ENCODE data around the gene ATF4. TPM values are rescaled to one million over a fixed set of nuclear protein-coding genes. Genes with fewer than 3 reads are reported as not detected.
A peak's percentile ranks its signal among the peaks of the same experiment; 100 is the strongest.

ATF4 gene
- total and polyA plus RNA-seq, 2 of the 8 experiments (the other 6 are each of a cell fraction or from before 2014, with no cell fraction given) = 553 to 704 TPM

DNA sequence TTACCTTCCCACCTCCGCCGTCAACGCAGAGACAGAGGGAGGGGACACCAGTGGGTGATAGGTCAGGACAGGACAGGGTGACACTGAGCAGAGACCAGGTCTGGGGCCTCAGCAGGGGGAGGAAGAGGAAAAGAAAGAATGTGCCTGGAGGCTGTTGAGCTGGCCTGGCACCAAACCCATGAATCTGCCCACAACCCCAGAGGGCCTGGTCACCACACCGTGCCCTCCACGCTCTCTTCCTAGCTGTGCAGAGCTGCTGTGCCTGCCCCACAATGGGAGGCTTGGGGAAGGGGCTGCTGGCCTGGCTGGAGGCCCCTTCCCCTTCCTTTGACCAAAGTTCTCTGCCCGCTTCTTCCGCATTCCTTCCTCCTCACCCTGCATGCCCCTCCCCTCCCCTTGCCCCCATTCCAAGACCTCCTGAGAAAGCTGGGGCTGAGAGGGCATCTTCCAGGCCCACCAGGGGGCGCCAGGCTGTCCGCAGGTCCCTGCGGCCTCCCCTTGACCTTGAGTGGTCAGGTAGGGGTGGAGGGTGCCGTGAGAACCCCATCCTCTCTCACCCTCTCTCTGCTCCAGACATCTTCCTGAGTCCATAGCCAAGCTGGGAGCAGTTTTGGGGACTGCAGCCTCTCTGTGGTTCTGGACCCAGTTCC is 39.2 kb downstream of the ATF4 start:
- Histone ChIP-seq H3K27ac (ENCODE audit: low read depth, low read length) (no peak overlapping the region), H2AK5ac (ENCODE audit: low read depth, low read length) (no peak overlapping the region), H3K4ac (replicated peaks; ENCODE audit: insufficient read length, low read depth, low read length) (no peak overlapping the region), H3K23ac (ENCODE audit: insufficient read length) (no peak overlapping the region), H2BK20ac (ENCODE audit: low read length) (0 out of 2 replicates have a peak overlapping the region, but pooled peaks have one; percentile 43), H3K4me2 (ENCODE audit: insufficient read depth in 1 of 2, low read depth in 2 of 2, low read length in 2 of 2) (no peak overlapping the region; a peak in 2 of 4 replicates), H2BK5ac (ENCODE audit: low read depth, low read length) (peak overlapping the region; percentile 6; the same call in 1 of the 2 replicates), H3K4me1 (replicated peaks in 1 of 4; ENCODE audit: control insufficient read depth in 3 of 4, insufficient read depth in 4 of 4, low read length in 3 of 4) (peaks cover 4 to 21% (median 6%) of the 10 kb centered on the region in 4 experiments; a peak in 6 of 7 replicates), H3K56ac (replicated peaks; ENCODE audit: insufficient read length, low read depth, low read length) (no peak overlapping the region), H3K9ac (replicated peaks in 1 of 4; ENCODE audit: extremely low read depth in 1 of 4, low read depth in 3 of 4, low read length in 3 of 4) (no peak overlapping the region), H3K36me3 (ENCODE audit: control insufficient read depth in 2 of 4, insufficient read depth in 4 of 4, low read length in 3 of 4) (peaks cover 0 to 3% (median 0%) of the 10 kb centered on the region in 4 experiments; a peak in 2 of 8 replicates), H2BK15ac (ENCODE audit: low read length) (no peak overlapping the region), H2BK120ac (replicated peaks; ENCODE audit: low read depth, low read length) (no peak overlapping the region), H4K20me1 (replicated peaks in 1 of 2; ENCODE audit: control insufficient read depth in 1 of 2, insufficient read depth in 2 of 2, low read length in 2 of 2) (peaks cover 0 to 17% of the 10 kb centered on the region in 2 experiments), H3K18ac (ENCODE audit: extremely low read depth, low read length) (no peak overlapping the region; the same call in 1 of the 2 replicates), H3K79me2 (ENCODE audit: control insufficient read depth in 1 of 2, insufficient read depth in 2 of 2, low read length in 2 of 2) (peaks cover 0 to 4% of the 10 kb centered on the region in 2 experiments; a peak in 2 of 4 replicates), H2BK12ac (ENCODE audit: low read depth, low read length) (peak overlapping the region; percentile 75; the same call in 1 of the 2 replicates), H3K79me1 (ENCODE audit: low read depth, low read length) (peaks cover 9% of the 10 kb centered on the region; the same call in 1 of the 2 replicates), H4K91ac (replicated peaks; ENCODE audit: insufficient read length, low read length) (no peak overlapping the region), H3K23me2 (ENCODE audit: low read depth, low read length) (peaks cover 10% of the 10 kb centered on the region; the same call in 1 of the 2 replicates), H4K5ac (ENCODE audit: insufficient read length, low read depth, low read length) (no peak overlapping the region), H3K4me3 (ENCODE audit: extremely low read depth in 1 of 4, insufficient read depth in 2 of 4, low read depth in 3 of 4, low read length in 4 of 4) (peak overlapping the region in 1 of 4 experiments; percentile 19; a peak in 2 of 8 replicates), H3K9me3 (ENCODE audit: insufficient read depth in 2 of 2, low read depth in 1 of 2, low read length in 1 of 2) (0 out of 4 replicates have a peak, but pooled peaks cover 0 to 5% of the 10 kb centered on the region in 2 experiments), H3K27me3 (replicated peaks in 1 of 4; ENCODE audit: control insufficient read depth in 3 of 4, extremely low read depth in 1 of 4, insufficient read depth in 3 of 4, low read length in 3 of 4) (peaks cover 30 to 53% (median 48%) of the 10 kb centered on the region in 4 experiments), H2AFZ (ENCODE audit: low read length) (no peak overlapping the region), H4K8ac (ENCODE audit: extremely low read depth, insufficient read depth, low read length) (peak overlapping the region; percentile 38; the same call in 1 of the 2 replicates), H3K14ac (ENCODE audit: insufficient read length) (no peak overlapping the region)
- DNase-seq (ENCODE audit: low read depth in 1 of 2, low spot score in 2 of 2) (peak; percentile 41 to 86), FAIRE-seq (no peak)
- POLR2A ChIA-PET (ENCODE audit: partially characterized antibody) = interaction anchor here (1.0 to 1.3 kb wide), 6 partner anchors 16 to 88 kb away, joined by 3 to 5 read pairs (median 4); no protein-coding TSS in a partner anchor
- whole genome bisulfite sequencing, 2 experiments (ENCODE audit: extremely low coverage in 1 of 2, insufficient coverage in 1 of 2, insufficient read length in 1 of 2, insufficient replicate concordance in 2 of 2, low coverage in 1 of 2, low lambda C conversion rate in 2 of 2, missing lambda C conversion rate in 1 of 2) = 60% methylated on average over 8 of the region's 11 CpGs; no CpG with 5 or more reads in 1 of the 2 experiments
- CTCF ChIA-PET (ENCODE audit: partially characterized antibody) = interaction anchor here (0.7 to 5.3 kb wide), 33 partner anchors 9 to 465 kb away, joined by 3 to 47 read pairs (median 4); partner anchors contain the start of gene CACNA1I
- TF ChIP-seq CTBP2 (IDR thresholded peaks at IDR 0.05; ENCODE audit: borderline replicate concordance, insufficient read depth, insufficient read length, low read length) (no peak), TEAD4 (IDR thresholded peaks at IDR 0.05; ENCODE audit: low read depth, low read length) (peak; percentile 78; the same call in 1 of the 2 replicates), RXRA (IDR thresholded peaks at IDR 0.05; ENCODE audit: insufficient read depth, low read depth, low read length) (0 out of 2 replicates have a peak, but pooled peaks have one; percentile 81), EGR1 (IDR thresholded peaks at IDR 0.05; ENCODE audit: borderline replicate concordance, low read depth, low read length) (0 out of 2 replicates have a peak, but pooled peaks have one; percentile 22)
- TF ChIP-seq, protein P1, sequence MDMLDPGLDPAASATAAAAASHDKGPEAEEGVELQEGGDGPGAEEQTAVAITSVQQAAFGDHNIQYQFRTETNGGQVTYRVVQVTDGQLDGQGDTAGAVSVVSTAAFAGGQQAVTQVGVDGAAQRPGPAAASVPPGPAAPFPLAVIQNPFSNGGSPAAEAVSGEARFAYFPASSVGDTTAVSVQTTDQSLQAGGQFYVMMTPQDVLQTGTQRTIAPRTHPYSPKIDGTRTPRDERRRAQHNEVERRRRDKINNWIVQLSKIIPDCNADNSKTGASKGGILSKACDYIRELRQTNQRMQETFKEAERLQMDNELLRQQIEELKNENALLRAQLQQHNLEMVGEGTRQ (IDR thresholded peaks at IDR 0.05; ENCODE audit: low read length) = no peak
- TF ChIP-seq, protein P2, sequence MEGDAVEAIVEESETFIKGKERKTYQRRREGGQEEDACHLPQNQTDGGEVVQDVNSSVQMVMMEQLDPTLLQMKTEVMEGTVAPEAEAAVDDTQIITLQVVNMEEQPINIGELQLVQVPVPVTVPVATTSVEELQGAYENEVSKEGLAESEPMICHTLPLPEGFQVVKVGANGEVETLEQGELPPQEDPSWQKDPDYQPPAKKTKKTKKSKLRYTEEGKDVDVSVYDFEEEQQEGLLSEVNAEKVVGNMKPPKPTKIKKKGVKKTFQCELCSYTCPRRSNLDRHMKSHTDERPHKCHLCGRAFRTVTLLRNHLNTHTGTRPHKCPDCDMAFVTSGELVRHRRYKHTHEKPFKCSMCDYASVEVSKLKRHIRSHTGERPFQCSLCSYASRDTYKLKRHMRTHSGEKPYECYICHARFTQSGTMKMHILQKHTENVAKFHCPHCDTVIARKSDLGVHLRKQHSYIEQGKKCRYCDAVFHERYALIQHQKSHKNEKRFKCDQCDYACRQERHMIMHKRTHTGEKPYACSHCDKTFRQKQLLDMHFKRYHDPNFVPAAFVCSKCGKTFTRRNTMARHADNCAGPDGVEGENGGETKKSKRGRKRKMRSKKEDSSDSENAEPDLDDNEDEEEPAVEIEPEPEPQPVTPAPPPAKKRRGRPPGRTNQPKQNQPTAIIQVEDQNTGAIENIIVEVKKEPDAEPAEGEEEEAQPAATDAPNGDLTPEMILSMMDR (IDR thresholded peaks at IDR 0.05; ENCODE audit: control extremely low read depth in 1 of 3, insufficient read depth in 1 of 3, low read depth in 1 of 3, low read length in 3 of 3) = peak; percentile 81 to 87 (median 83)

All from H1 (cell line).